Endodermal cell (in vitro differentiated cells): Measurements from ENCODE around the gene RAE1. TPM values are rescaled to one million over a fixed set of nuclear protein-coding genes. Genes with fewer than 3 reads are reported as not detected.

Source experiments
- DNase-seq: peaks from one replicate; pipeline ENCODE4 v3.0.0-alpha.2; 2017
- H3K27ac ChIP-seq: 2 replicates; pipeline ENCODE4 v1.5.1; 2013; ENCODE audit warnings: mild to moderate bottlenecking, low read depth, low read length, moderate library complexity
- H3K27me3 ChIP-seq: 2 replicates; pipeline ENCODE4 v1.6.1; 2013; ENCODE audit warnings: mild to moderate bottlenecking, low read length, moderate library complexity; ENCODE audit not compliant: insufficient read depth, control insufficient read depth, poor library complexity, severe bottlenecking
- H3K36me3 ChIP-seq: 2 replicates; pipeline ENCODE4 v1.7.0; 2013; ENCODE audit warnings: mild to moderate bottlenecking, low read length, moderate library complexity; ENCODE audit not compliant: control insufficient read depth, insufficient read depth
- H3K4me1 ChIP-seq: one replicate; pipeline ENCODE4 v1.7.0; 2013; ENCODE audit warnings: low read length; ENCODE audit not compliant: control insufficient read depth, insufficient read depth
- H3K4me3 ChIP-seq: 2 replicates; pipeline ENCODE4 v1.5.1; 2013; ENCODE audit warnings: mild to moderate bottlenecking, low read length, moderate library complexity
- H3K9ac ChIP-seq: 2 replicates; pipeline ENCODE4 v1.6.1; 2013; ENCODE audit warnings: mild to moderate bottlenecking, low read length, moderate library complexity; ENCODE audit not compliant: poor library complexity, severe bottlenecking; ENCODE audit errors: extremely low read depth
- H3K9me3 ChIP-seq: 2 replicates; pipeline ENCODE4 v1.6.1; 2013; ENCODE audit warnings: mild to moderate bottlenecking, low read length, moderate library complexity; ENCODE audit not compliant: control insufficient read depth
- H3K27ac Mint-ChIP-seq: 2 replicates; pipeline ENCODE4 v1.8.0; 2020; ENCODE audit warnings: mixed read lengths
- H3K27me3 Mint-ChIP-seq: 2 replicates; pipeline ENCODE4 v1.8.0; 2021; ENCODE audit warnings: mild to moderate bottlenecking, mixed read lengths; ENCODE audit not compliant: insufficient read depth
- H3K36me3 Mint-ChIP-seq: 2 replicates; pipeline ENCODE4 v1.8.0; 2020; ENCODE audit warnings: low read depth, mixed read lengths
- H3K4me1 Mint-ChIP-seq: 2 replicates; pipeline ENCODE4 v1.8.0; 2020; ENCODE audit warnings: mixed read lengths
- H3K4me3 Mint-ChIP-seq: 2 replicates; pipeline ENCODE4 v1.8.0; 2020; ENCODE audit warnings: mild to moderate bottlenecking, moderate library complexity, mixed read lengths
- H3K9me3 Mint-ChIP-seq: 2 replicates; pipeline ENCODE4 v1.8.0; 2020; ENCODE audit warnings: mild to moderate bottlenecking, mixed read lengths
- WGBS, 2 experiments: methylation state at CpG; one replicate each; pipeline versions ENCODE4 v1.1.5 to v1.1.7; 2013; ENCODE audit warnings: missing lambda C conversion rate in 2 of 2, mixed read lengths in 1 of 2; ENCODE audit not compliant: insufficient coverage in 1 of 2, insufficient read length in 1 of 2; 5-methylcytosine and 5-hydroxymethylcytosine counted together
- total RNA-seq, 2 donors: library from RNA; stranded (reverse); fragmentation: NEBNext Ultra II Directional in 1 of 2; extraction: Animal tissue kit (Norgen Biotek cat#: 25700) in 1 of 2; gene quantifications; 2 replicates in 1 of 2; 3 replicates in 1 of 2; pipeline ENCODE4 v1.2.1, GENCODE V29; 2021
- TF ChIP-seq, protein P1 (sequence below): fragments of 200-600 bp; sonication (generic); conservative IDR thresholded peaks from 2 replicates; pipeline ENCODE4 v1.5.0; 2021; ENCODE audit warnings: antibody characterized with exemption, mild to moderate bottlenecking

Gene RAE1
- total RNA-seq, 2 donors from 2014 or later: 41.2 to 43.8 TPM

DNA sequence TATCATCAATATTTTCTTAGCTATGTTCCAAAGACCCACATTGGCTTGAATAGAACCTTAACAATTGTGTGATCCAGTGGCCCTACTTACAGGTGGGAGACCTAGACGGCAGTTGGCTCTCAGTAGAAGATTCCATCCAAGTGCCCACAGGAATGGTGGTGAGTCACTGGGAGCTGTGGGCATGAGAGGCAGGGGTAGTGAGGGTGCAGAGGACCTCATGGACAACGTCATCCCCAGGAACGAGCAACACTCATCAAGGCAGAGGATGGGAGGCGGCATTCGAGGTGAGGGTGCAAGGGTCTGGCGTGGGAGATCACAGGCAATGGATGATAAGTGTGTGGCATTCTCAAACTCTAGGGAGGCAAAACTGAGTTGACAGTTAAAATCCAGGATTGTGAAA is 38.9 kb upstream of the RAE1 start:
- whole genome bisulfite sequencing, 2 experiments: 93 to 94% methylated on average over 6 of the region's 6 CpGs
- Histone ChIP-seq H3K27ac (no peak overlapping the region), H3K4me1 (no peaks in the 10 kb centered on the region), H3K9ac (no peak overlapping the region), H3K27me3 (peaks cover 19% of the 10 kb centered on the region), H3K36me3 (no peaks in the 10 kb centered on the region), H3K9me3 (no peaks in the 10 kb centered on the region), H3K4me3 (no peak overlapping the region)
- TF ChIP-seq, protein P1, sequence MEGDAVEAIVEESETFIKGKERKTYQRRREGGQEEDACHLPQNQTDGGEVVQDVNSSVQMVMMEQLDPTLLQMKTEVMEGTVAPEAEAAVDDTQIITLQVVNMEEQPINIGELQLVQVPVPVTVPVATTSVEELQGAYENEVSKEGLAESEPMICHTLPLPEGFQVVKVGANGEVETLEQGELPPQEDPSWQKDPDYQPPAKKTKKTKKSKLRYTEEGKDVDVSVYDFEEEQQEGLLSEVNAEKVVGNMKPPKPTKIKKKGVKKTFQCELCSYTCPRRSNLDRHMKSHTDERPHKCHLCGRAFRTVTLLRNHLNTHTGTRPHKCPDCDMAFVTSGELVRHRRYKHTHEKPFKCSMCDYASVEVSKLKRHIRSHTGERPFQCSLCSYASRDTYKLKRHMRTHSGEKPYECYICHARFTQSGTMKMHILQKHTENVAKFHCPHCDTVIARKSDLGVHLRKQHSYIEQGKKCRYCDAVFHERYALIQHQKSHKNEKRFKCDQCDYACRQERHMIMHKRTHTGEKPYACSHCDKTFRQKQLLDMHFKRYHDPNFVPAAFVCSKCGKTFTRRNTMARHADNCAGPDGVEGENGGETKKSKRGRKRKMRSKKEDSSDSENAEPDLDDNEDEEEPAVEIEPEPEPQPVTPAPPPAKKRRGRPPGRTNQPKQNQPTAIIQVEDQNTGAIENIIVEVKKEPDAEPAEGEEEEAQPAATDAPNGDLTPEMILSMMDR: no peak
- DNase-seq: no peak
- Mint-ChIP-seq H3K4me3 (no peak overlapping the region), H3K36me3 (no peaks in the 10 kb centered on the region), H3K4me1 (no peaks in the 10 kb centered on the region), H3K9me3 (no peaks in the 10 kb centered on the region), H3K27ac (no peak overlapping the region), H3K27me3 (peaks cover 9% of the 10 kb centered on the region)

DNA sequence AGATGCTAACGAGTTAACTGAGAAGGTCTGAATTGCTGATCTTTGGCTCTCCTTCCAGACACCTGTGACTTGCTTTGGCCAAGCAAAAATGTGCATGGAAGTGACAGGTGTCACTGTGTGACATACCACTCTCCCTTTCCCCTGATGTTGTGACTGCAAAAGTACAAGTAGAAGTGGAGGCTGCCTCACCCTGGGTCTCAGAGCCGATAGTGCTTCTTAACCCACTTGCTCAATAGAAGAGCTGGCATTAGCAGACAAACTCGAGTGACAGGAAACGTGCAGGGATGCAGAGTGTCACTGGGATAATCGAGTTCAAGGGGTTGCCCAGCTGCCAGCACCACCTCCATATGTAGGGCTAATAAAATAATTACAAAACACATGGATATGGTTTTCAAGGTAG is 37.8 kb upstream of the RAE1 start:
- H3K27ac ChIP-seq: no peak overlapping the region
- Mint-ChIP-seq H3K36me3 (no peaks in the 10 kb centered on the region), H3K4me1 (peaks cover 5% of the 10 kb centered on the region), H3K4me3 (no peak overlapping the region), H3K9me3 (no peaks in the 10 kb centered on the region), H3K27ac (no peak overlapping the region), H3K27me3 (peaks cover 13% of the 10 kb centered on the region)
- H3K9me3 ChIP-seq: no peaks in the 10 kb centered on the region
- TF ChIP-seq, protein P1: no peak
- H3K4me3 ChIP-seq: no peak overlapping the region
- peaks cover 19% of the 10 kb centered on the region for H3K27me3 ChIP-seq
- no peak for DNase-seq
- 80 to 90% methylated on average over 1 to 4 of the region's 5 CpGs for WGBS, 2 experiments
- no peaks in the 10 kb centered on the region for H3K36me3 ChIP-seq
- no peaks in the 10 kb centered on the region for H3K4me1 ChIP-seq
- H3K9ac ChIP-seq: no peak overlapping the region

DNA sequence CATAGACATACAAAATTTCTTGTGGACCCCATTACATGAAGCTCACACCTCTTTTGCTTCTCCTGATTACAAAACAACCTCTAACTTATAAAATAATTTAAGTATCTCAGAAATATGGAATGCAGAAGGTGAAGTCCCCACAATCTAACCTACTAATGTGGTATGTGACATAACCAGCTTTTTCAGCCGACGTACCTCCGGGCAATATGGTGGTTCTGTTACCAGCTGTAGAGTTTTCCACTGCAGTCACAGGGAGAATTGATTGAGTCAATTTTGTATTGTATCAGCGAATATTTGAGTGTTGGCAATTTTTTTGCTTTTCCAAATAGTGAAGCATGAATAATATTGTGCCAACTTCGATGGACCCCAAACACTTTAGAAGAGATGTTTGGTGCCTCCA is 37.1 kb upstream of the RAE1 start:
- H3K4me1 ChIP-seq: no peaks in the 10 kb centered on the region
- WGBS, 2 experiments: 90 to 94% methylated on average over 5 of the region's 5 CpGs
- no peak for DNase-seq
- peaks cover 12% of the 10 kb centered on the region for H3K27me3 Mint-ChIP-seq
- no peak overlapping the region for H3K4me3 Mint-ChIP-seq
- no peaks in the 10 kb centered on the region for H3K36me3 ChIP-seq
- H3K27ac ChIP-seq: no peak overlapping the region
- H3K27me3 ChIP-seq: peaks cover 19% of the 10 kb centered on the region
- TF ChIP-seq, protein P1: no peak
- H3K9me3 Mint-ChIP-seq: no peaks in the 10 kb centered on the region
- H3K4me1 Mint-ChIP-seq: peaks cover 7% of the 10 kb centered on the region
- H3K9ac ChIP-seq: no peak overlapping the region
- H3K4me3 ChIP-seq: no peak overlapping the region
- no peak overlapping the region for H3K27ac Mint-ChIP-seq
- no peaks in the 10 kb centered on the region for H3K36me3 Mint-ChIP-seq
- H3K9me3 ChIP-seq: no peaks in the 10 kb centered on the region
